ENCODE measurements around the gene DESI2. TPM values are rescaled to one million over a fixed set of nuclear protein-coding genes. Genes with fewer than 3 reads are reported as not detected.

DESI2 gene
- total RNA-seq, 2 experiments from 2014 or later: 29.6 to 29.7 TPM

DNA sequence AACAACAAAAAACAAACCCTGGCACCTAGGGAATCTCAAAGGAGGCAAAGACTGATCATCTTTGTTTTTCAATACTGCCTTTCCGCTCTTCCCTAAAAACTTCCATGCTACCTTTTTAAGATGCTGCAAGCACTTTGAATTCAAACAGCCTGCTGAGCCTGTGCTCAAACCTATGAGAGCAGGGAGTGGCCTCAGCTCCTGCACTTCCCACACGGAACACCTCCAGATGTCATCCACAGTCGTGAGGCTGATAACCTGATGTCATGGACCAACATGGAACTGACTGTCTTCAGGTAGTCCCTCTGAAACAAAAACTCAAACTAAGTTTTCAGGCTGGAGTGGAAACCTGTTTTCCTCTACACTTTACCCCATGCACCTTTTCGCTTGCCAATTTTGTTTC lies 46.8 kb downstream of the DESI2 start:
- POLR2A ChIA-PET: no interaction called here
- peaks cover 4% of the 10 kb centered on the region for H3K9me3 Mint-ChIP-seq
- H3K27ac Mint-ChIP-seq: no peak overlapping the region
- H3K27me3 Mint-ChIP-seq: no peaks in the 10 kb centered on the region
- H3K4me3 Mint-ChIP-seq: no peak overlapping the region
- DNase-seq: no peak
- peaks cover 50% of the 10 kb centered on the region for H3K36me3 Mint-ChIP-seq (ENCODE audit: low read depth)
- no peaks in the 10 kb centered on the region for H3K4me1 Mint-ChIP-seq
- CTCF ChIA-PET: no interaction called here

- ChIA-PET CTCF (no interaction called here), POLR2A (no interaction called here)
- no peak for DNase-seq
- Mint-ChIP-seq H3K36me3 (ENCODE audit: low read depth) (peaks cover 44% of the 10 kb centered on the region), H3K9me3 (peaks cover 4% of the 10 kb centered on the region), H3K4me3 (no peak overlapping the region), H3K4me1 (no peaks in the 10 kb centered on the region), H3K27ac (no peak overlapping the region), H3K27me3 (no peaks in the 10 kb centered on the region)
Observed at GRCh38 chr1:244700808-244701207, 47.9 kb downstream of the DESI2 start.

DNA sequence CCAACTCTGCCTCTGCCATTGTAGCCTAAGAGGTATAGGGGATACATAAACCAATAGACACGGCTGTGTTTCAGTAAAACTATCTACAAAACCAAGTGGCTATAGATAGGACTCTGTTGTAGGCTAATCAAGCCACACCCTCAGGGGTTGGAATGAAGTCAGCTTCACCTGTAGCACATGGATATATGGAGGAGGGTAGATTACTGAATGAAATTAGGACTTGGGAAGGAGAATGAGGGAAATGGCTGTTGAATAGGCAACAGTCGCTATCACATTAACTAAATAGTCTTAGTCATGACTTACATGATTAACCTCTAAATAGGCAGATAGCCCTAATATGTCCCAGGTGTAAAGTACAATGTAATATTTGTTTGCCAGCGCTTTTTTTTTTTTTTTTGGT lies 49.7 kb downstream of the DESI2 start:
- POLR2A ChIA-PET: no interaction called here
- CTCF ChIA-PET: no interaction called here
- Mint-ChIP-seq H3K4me1 (no peaks in the 10 kb centered on the region), H3K27ac (no peak overlapping the region), H3K9me3 (peaks cover 4% of the 10 kb centered on the region), H3K36me3 (ENCODE audit: low read depth) (peaks cover 34% of the 10 kb centered on the region), H3K4me3 (no peak overlapping the region), H3K27me3 (no peaks in the 10 kb centered on the region)
- DNase-seq: no peak

GRCh38 chr1:244704107-244704506 lies 51.2 kb downstream of the DESI2 start:
- H3K27ac Mint-ChIP-seq: no peak overlapping the region
- H3K36me3 Mint-ChIP-seq (ENCODE audit: low read depth): peaks cover 27% of the 10 kb centered on the region
- POLR2A ChIA-PET: no interaction called here
- H3K4me3 Mint-ChIP-seq: no peak overlapping the region
- no peaks in the 10 kb centered on the region for H3K27me3 Mint-ChIP-seq
- DNase-seq: no peak
- CTCF ChIA-PET: interaction anchor here (0.7 kb wide), 1 partner anchor 66 kb away, joined by 3 read pairs; no protein-coding TSS in a partner anchor
- H3K4me1 Mint-ChIP-seq: no peaks in the 10 kb centered on the region
- peaks cover 4% of the 10 kb centered on the region for H3K9me3 Mint-ChIP-seq

- Mint-ChIP-seq H3K27ac (no peak overlapping the region), H3K4me1 (no peaks in the 10 kb centered on the region)
- POLR2A ChIA-PET: no interaction called here
Observed at GRCh38 chr1:244705261-244706234, 52.6 kb downstream of the DESI2 start.

DNA sequence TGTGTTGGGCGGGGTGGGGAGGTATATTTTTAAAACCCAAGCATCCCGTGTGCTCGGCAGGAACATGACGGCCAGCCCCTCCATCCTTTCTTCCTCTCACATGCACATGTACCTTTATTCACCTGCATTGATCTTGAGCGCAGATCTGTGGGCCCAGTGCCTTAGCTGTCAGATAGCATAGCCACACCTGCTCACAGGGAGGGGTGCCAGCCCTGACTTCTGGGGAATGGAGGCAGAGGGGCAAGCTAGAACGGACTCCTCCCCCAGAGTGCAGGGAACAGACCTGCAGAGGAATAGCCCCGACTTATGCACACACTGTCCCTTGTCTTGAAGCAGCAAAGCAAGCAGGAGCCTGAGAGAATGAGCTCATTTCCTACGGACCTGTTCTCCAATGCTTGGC lies 56.1 kb downstream of the DESI2 start:
- Mint-ChIP-seq H3K27me3 (no peaks in the 10 kb centered on the region), H3K27ac (no peak overlapping the region), H3K4me1 (peaks cover 5% of the 10 kb centered on the region), H3K4me3 (no peak overlapping the region), H3K9me3 (no peaks in the 10 kb centered on the region), H3K36me3 (ENCODE audit: low read depth) (peaks cover 3% of the 10 kb centered on the region)
- POLR2A ChIA-PET: no interaction called here
- DNase-seq: no peak
- CTCF ChIA-PET: interaction anchor here (0.6 kb wide), 1 partner anchor 414 kb away, joined by 4 read pairs; no protein-coding TSS in a partner anchor

More at GRCh38 chr1:244705261-244706234, 52.6 kb downstream of the DESI2 start:
- DNase-seq: no peak
- Mint-ChIP-seq H3K27me3 (no peaks in the 10 kb centered on the region), H3K9me3 (peaks cover 2% of the 10 kb centered on the region), H3K36me3 (ENCODE audit: low read depth) (peaks cover 15% of the 10 kb centered on the region), H3K4me3 (no peak overlapping the region)
- CTCF ChIA-PET: interaction anchor here (0.5 kb wide), 1 partner anchor 8 kb away, joined by 4 read pairs; no protein-coding TSS in a partner anchor

- Mint-ChIP-seq H3K4me1 (peaks cover 5% of the 10 kb centered on the region), H3K4me3 (no peak overlapping the region), H3K27me3 (no peaks in the 10 kb centered on the region), H3K27ac (no peak overlapping the region), H3K36me3 (ENCODE audit: low read depth) (peaks cover 3% of the 10 kb centered on the region), H3K9me3 (no peaks in the 10 kb centered on the region)
- POLR2A ChIA-PET: no interaction called here
- no peak for DNase-seq
- CTCF ChIA-PET: no interaction called here
Observed at GRCh38 chr1:244709476-244710368, 56.8 kb downstream of the DESI2 start.

GRCh38 chr1:244710474-244711062 lies 57.6 kb downstream of the DESI2 start:
- CTCF ChIA-PET: interaction anchor here (2.0 kb wide), 1 partner anchor 22 kb away, joined by 4 read pairs; no protein-coding TSS in a partner anchor

DNA sequence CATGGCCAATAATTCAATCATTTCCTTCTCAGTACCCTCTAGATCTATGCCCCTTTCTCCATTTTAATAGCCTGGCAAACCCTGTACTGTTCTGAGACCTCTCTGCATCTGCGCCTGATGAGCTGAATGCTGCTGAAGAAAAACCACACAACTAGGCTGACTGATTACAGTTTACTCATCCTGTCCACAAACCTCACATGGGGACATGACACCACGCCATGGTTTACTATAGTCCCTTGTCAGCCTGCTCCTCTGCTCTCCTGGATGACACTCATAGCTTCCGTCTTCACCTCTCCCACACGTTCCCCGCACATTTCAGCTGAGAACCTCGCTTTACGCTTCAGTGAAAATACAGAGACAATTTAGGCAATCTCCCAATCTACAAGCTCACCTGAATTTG lies 59.7 kb downstream of the DESI2 start:
- CTCF ChIA-PET: interaction anchor here (2.0 kb wide), 1 partner anchor 24 kb away, joined by 4 read pairs; no protein-coding TSS in a partner anchor
- H3K27me3 Mint-ChIP-seq: no peaks in the 10 kb centered on the region
- peaks cover 5% of the 10 kb centered on the region for H3K4me1 Mint-ChIP-seq
- POLR2A ChIA-PET: no interaction called here
- H3K27ac Mint-ChIP-seq: no peak overlapping the region
- no peak for DNase-seq
- no peak overlapping the region for H3K4me3 Mint-ChIP-seq
- H3K9me3 Mint-ChIP-seq: no peaks in the 10 kb centered on the region
- H3K36me3 Mint-ChIP-seq (ENCODE audit: low read depth): peaks cover 2% of the 10 kb centered on the region

More at GRCh38 chr1:244710474-244711062, 57.6 kb downstream of the DESI2 start:
- no peaks in the 10 kb centered on the region for H3K27me3 Mint-ChIP-seq
- H3K9me3 Mint-ChIP-seq: no peaks in the 10 kb centered on the region
- no peak for DNase-seq
- POLR2A ChIA-PET: no interaction called here
- H3K27ac Mint-ChIP-seq: no peak overlapping the region
- no peak overlapping the region for H3K4me3 Mint-ChIP-seq
- peaks cover 3% of the 10 kb centered on the region for H3K36me3 Mint-ChIP-seq (ENCODE audit: low read depth)
- peaks cover 5% of the 10 kb centered on the region for H3K4me1 Mint-ChIP-seq

DNA sequence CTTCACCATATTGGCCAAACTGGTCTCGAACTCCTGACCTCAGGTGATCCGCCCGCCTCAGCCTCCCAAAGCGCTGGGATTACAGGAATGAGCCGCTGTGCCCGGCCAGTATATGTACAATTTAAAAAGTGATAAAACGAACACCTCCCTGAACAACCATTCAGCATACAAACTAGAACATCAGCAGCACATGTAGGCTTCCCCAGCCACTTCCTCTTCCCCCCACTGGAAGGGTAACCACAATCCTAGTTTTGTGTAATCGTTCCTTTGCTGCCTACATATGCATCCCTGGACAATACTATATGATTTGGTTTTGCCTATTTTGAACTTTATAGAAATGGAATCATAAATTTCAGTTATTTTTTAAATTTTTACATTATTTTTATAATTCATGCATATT lies 60.4 kb downstream of the DESI2 start:
- ChIA-PET CTCF (no interaction called here), POLR2A (no interaction called here)
- Mint-ChIP-seq H3K4me1 (peaks cover 5% of the 10 kb centered on the region), H3K36me3 (ENCODE audit: low read depth) (no peaks in the 10 kb centered on the region), H3K27ac (no peak overlapping the region), H3K4me3 (no peak overlapping the region), H3K27me3 (no peaks in the 10 kb centered on the region), H3K9me3 (no peaks in the 10 kb centered on the region)
- DNase-seq: no peak

GRCh38 chr1:244727871-244728474 lies 75.0 kb downstream of the DESI2 start:
- Mint-ChIP-seq H3K4me3 (no peak overlapping the region), H3K36me3 (ENCODE audit: low read depth) (no peaks in the 10 kb centered on the region), H3K4me1 (peaks cover 19% of the 10 kb centered on the region), H3K27ac (no peak overlapping the region), H3K9me3 (no peaks in the 10 kb centered on the region), H3K27me3 (peaks cover 3% of the 10 kb centered on the region)
- ChIA-PET POLR2A (no interaction called here), CTCF (no interaction called here)
- DNase-seq: no peak

GRCh38 chr1:244730153-244730933 lies 77.4 kb downstream of the DESI2 start:
- H3K4me3 Mint-ChIP-seq: peak overlapping the region; percentile 80
- ChIA-PET POLR2A (interaction anchor here (0.6 kb wide), 1 partner anchor 106 kb away, joined by 4 read pairs; no protein-coding TSS in a partner anchor), CTCF (no interaction called here)
- peaks cover 20% of the 10 kb centered on the region for H3K4me1 Mint-ChIP-seq
- H3K27me3 Mint-ChIP-seq: peaks cover 3% of the 10 kb centered on the region
- H3K9me3 Mint-ChIP-seq: peaks cover 3% of the 10 kb centered on the region
- DNase-seq: peak; percentile 44
- peaks cover 3% of the 10 kb centered on the region for H3K36me3 Mint-ChIP-seq (ENCODE audit: low read depth)
- H3K27ac Mint-ChIP-seq: peak overlapping the region; percentile 95
